Glomerular endothelial cell (primary cell): ENCODE data around the gene CRB3. TPM values are rescaled to one million over a fixed set of nuclear protein-coding genes. Genes with fewer than 3 reads are reported as not detected.
"Not testable (repeated sequence)": the region's sequence is repeated elsewhere in the genome, so short reads cannot be mapped to it uniquely, and the experiment has no call there.

ENCODE experiments used
- DNase-seq: peaks from one replicate; pipeline ENCODE4 v3.0.0-alpha.2; 2011; ENCODE audit warnings: low read depth, low spot score; ENCODE audit errors: extremely low read depth
- total RNA-seq: library from RNA; depleted of rRNA; stranded (reverse); fragments of >200 nt; gene quantifications from 2 replicates; pipeline ENCODE4 v1.2.3, GENCODE V29; 2015

The CRB3 gene
- total RNA-seq, 1 donor from 2014 or later = not detected

GRCh38 chr19:6490134-6490533 lies 26.1 kb downstream of the CRB3 start:
- DNase-seq = no peak

GRCh38 chr19:6491802-6492592 lies 27.9 kb downstream of the CRB3 start:
- no peak for DNase-seq

DNA sequence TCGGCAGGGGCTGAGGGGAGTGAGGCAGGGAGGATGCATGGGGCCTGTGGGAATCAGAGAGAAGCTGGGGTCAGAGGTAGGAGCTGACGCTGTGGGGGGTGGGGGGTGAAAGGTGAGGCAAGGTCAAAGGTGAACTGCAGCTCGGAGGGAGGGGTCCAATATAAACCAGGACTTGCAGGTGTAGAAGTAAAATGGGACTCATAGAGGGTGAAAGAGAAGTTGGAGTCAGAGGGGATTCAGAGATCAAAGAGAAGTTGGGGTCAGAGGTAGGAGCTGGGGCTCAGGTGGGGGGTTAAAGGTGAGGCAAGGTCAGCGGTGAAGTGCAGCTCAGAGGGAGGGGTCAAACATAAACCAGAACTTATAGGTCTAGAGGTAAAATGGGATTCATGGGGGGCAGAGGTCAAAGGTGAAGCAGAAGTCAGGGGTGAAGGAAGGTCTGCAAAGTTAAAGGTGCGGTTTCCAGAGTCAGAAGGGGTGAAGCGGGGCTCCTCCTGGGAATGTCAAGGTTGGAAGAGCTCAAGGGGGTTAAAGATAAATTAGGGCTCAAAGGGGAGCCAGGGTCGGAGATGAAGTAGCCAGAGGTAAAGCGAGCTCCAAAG lies 30.5 kb downstream of the CRB3 start:
- no peak for DNase-seq

- DNase-seq = no peak
Observed at GRCh38 chr19:6495947-6496346, 31.9 kb downstream of the CRB3 start.

DNA sequence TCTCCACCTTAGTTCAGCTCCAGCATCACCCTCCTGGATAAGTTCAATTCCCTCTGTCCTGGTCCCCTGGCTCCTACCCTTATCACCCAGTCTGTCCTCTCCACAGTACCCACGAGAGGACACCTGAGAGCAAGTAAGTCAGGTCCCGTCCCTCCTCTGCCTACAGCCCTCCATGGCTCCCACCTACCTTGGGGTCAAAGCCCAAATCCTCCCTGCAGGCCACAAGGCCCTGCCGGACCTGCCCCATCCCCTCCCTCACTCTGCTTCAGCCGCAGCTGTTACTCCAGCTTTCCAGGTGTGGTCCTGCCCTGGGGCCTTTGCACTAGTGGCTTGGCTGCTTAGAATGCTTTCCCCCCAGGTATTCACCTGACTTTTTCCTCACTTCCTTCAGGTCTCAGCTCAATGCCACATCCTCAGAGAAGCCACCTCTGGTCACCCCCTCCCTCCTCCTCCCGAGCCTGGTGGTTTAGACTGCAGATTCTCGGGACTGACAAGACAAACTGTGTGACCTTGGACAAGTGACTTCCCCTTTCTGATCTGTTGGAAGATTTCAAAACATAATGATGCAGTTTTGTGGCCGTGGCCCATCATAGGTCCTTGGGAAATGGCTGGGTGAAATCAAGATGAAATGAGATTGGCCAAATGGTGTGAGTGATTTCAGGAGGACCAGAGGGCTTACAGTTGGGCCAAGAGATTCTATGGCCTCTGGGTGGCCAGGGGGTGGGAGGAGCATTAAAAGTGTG lies 34.4 kb downstream of the CRB3 start:
- DNase-seq = no peak

GRCh38 chr19:6499052-6499790 lies 35.1 kb downstream of the CRB3 start:
- no peak for DNase-seq

GRCh38 chr19:6500837-6501739 lies 37.0 kb downstream of the CRB3 start:
- no peak for DNase-seq

DNA sequence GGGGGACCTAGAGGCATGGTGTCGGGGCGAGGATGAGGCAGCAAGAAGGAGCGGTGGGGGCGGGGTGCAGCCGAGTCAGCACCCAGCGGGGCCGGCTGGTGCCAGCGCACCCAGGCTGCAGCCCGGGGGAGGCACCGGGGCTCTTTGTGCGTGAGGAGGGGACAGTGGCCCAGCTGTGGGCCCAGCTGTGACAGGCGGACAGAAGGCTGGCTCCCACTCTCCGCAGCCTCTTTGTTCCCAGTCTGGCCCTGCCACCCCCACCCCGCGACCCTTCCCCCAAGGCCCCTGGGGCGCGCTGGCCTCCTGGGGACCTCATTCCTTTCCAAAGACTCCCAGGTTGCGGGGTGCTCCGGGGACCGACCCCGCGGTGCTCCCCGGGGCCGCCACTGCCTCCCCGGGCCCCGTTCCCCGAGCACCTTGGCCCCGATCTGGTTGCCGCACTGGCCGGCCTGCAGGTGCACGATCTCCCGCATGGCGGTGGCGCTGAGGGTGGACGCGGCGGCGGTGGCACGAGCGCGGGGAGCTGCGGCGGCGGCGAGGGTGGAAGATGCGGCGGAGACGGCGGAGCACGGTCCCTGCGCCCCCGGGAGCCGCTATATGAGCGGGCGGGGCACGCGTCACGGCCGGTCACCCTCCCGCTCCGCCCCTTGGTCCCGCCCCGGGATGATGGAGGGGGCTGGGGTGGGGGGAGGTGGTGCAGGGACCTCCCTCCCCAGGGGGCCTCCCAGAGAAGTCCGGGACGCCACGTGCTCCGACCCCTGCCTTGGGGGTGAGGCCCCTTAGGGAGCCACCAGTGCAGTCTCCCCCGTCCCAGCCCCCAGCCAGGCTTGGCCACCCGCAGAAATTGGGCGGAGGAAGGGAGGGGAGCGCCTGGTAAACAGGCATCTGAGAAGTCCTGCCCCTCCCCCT lies 37.9 kb downstream of the CRB3 start, which contains the start of gene TUBB4A:
TSS of gene TUBB4A (minus strand) at position 570 of the 909 bp plus-strand sequence. CDS start at position 473, 97 bp downstream.
- no peak for DNase-seq

GRCh38 chr19:6503407-6504201 lies 39.5 kb downstream of the CRB3 start:
- no peak for DNase-seq

DNA sequence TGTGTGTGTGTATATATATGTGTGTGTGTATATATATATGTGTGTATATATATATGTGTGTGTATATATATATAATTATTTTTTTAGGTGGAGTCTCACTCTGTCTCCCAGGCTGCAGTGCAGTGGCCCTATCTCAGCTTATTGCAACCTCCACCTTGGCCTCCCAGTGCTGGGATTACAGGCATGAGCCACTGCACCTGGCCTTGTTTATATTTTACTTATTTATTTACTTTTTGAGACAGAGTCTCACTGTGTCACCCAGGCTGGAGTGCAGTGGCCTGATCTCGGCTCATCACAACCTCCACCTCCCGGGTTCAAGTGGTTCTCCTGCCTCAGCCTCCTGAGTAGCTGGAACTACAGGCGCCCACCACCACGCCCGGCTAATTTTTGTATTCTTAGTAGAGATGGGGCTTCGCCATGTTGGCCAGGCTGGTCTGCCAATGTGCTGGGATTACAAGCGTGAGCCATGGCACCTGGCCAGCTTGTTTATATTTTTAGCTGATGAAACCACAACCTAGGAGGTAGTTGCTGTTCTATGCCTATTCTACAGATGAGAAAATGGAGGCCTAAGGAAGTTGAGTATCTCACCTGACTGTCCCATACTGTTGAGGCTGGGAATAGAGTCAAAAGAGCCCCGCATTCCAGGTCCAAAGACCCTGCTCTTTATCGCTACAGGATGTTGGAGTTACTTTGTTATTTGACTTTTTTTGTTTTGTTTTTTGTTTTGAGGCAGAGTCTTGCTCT lies 44.1 kb downstream of the CRB3 start:
- DNase-seq = not testable (repeated sequence)

DNA sequence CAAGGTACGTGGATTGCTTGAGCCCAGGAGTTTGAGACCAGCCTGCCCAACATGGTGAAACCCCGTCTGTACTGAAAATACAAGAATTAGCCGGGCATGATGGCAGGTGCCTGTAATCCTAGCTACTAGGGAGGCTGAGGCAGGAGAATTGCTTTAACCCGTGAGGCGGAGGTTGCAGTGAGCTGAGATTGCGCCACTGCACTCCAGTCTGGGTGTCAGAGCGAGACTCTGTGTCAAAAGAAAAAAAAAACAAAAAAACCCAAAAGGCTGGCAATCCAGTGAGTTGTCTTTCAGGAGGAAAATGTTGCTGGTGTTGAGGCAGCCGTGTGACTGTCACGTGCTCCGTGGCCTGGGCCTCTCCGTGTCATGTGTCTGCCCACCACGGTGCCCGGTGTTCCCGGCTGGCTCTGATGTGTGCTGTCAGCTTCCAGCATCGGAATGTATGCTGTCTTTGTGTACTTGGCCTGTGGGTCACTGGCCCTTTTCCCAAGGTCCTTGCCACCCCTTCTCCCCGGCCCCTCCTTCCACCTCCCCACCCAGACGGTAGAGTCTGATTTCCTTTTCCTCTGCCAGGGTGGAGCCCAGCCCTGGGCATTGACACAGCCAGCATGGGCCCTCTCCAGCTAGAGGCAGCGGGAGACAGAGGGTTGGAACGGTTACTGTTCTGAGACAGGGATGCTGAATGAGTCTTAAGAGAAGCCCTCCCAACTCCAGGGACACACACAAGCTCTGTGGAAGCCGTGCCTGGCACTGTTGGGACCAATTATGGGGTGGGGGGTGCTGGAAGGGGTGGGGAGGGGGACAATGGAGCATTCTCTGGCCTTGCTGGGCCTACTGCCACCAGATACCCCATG lies 45.3 kb downstream of the CRB3 start:
- no peak for DNase-seq

DNA sequence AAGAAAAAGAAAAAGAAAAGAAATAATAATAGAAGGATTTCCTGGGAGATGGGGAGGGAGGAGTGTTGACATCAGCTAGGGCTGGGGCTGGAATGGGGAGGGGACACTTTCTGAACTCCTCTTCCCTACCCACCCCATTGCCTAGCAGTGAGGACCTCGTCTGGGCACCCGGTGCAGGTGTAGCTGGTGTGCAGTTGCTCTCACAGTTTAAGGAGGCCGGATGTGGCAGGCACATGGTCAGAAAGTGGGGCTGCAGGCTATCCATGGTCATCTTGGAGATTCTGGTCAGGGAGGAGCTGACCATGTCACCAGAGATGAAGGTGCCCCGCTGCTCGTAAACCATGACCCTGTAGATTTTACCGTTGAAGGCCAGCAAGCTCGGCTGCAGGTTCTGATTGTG lies 46.5 kb downstream of the CRB3 start:
- DNase-seq = no peak

DNA sequence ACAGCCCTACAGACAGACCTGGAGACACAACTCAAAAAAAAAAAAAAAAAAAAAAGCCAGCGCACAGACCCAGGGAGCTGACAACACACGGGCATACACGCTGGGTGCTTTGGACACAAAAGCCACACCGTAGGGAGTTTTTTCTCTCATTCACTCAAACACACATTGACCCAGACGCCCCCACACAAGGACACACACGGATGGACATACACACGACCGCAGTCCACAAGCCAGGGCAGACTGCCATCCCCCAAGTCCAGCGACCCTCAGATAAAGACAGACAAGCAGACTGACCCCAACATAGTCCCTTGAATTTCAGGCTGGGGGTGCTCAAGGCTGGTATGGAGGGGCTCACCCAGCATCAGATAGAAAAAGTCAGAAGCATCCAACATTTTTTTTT lies 50.0 kb downstream of the CRB3 start:
- no peak for DNase-seq

DNA sequence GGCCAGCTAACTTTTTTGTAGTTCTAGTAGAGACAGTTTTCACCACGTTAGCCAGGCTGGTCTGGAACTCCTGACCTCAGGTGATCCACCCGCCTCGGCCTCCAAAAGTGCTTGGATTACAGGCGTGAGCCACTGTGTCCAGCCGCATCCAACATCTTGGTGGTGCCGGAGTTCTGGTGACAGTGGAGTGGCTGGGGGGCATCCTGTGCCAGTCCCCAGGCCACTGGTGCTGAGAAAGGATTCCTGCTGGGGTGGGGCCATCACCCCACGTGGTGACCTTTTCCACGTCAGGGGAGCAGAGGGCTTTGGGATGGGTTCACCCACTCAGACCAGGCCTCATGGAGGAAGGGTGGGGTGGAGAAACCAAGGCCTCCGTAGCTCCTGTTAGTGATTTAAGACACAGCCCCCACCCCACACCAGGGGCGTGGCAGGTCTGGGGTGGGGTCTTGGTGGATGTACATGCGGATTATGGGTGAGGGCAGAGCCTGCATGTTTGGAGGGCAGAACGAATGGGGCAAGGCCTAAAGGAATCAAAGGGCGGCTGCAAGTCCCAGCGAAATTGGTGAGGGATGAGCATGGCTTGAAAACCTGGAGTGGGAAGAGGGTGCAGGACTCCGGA lies 51.0 kb downstream of the CRB3 start:
- no peak for DNase-seq

- DNase-seq = peak; percentile 82
Observed at GRCh38 chr19:6516018-6516658, 52.1 kb downstream of the CRB3 start.
